Heart left ventricle (tissue), 16 donors: ENCODE results near the gene CD83. TPM values are rescaled to one million over a fixed set of nuclear protein-coding genes. Genes with fewer than 3 reads are reported as not detected.

Source experiments
- ATAC-seq, 4 donors: fragments of 200-7000 bp; cut with Tn5 transposase; one replicate each; pipeline ENCODE4 v1.9.1; 2020 to 2022; ENCODE audit warnings: moderate library complexity in 4 of 4, mild to moderate bottlenecking in 3 of 4, moderate number of reproducible peaks in 1 of 4
- DNase-seq, 5 donors: peaks; one replicate each; pipeline ENCODE4 v3.0.0-alpha.2; 2020
- H3K27ac ChIP-seq, 12 donors: fragments of 200-600 bp; sonication (generic) in 4 of 12; one replicate each; pipeline versions ENCODE4 v1.5.0 to v1.8.0; 2016 to 2022; ENCODE audit warnings: mild to moderate bottlenecking in 2 of 12
- H3K27me3 ChIP-seq, 9 donors: fragments of 200-600 bp; sonication (generic) in 2 of 9; one replicate each; pipeline versions ENCODE4 v1.5.1 to v1.8.0; 2016 to 2022; ENCODE audit warnings: mild to moderate bottlenecking in 3 of 9
- H3K36me3 ChIP-seq, 9 donors: fragments of 200-600 bp; sonication (generic) in 2 of 9; one replicate each; pipeline versions ENCODE4 v1.5.0 to v1.8.0; 2018 to 2022; ENCODE audit warnings: mild to moderate bottlenecking in 2 of 9
- H3K4me1 ChIP-seq, 12 donors: fragments of 200-600 bp; sonication (generic) in 4 of 12; one replicate each; pipeline versions ENCODE4 v1.5.0 to v1.8.0; 2016 to 2022; ENCODE audit warnings: mild to moderate bottlenecking in 3 of 12
- H3K4me3 ChIP-seq, 12 donors: fragments of 200-600 bp; sonication (generic) in 4 of 12; one replicate each; pipeline versions ENCODE4 v1.5.0 to v1.8.0; 2017 to 2022; ENCODE audit warnings: mild to moderate bottlenecking in 9 of 12, moderate library complexity in 4 of 12
- H3K9me3 ChIP-seq, 12 donors: fragments of 200-600 bp; sonication (generic) in 4 of 12; one replicate each; pipeline versions ENCODE4 v1.5.0 to v1.8.0; 2016 to 2022; ENCODE audit warnings: mild to moderate bottlenecking in 1 of 12
- CTCF ChIP-seq, 12 donors: fragments of 200-600 bp; sonication (generic) in 4 of 12; IDR thresholded peaks; one replicate each; pipeline versions ENCODE4 v1.5.0 to v1.8.0; 2018 to 2022; ENCODE audit warnings: antibody characterized with exemption in 12 of 12, mild to moderate bottlenecking in 5 of 12
- POLR2A ChIP-seq, 2 donors: fragments of 450-650 bp; IDR thresholded peaks; one replicate each; pipeline ENCODE4 v1.6.1; 2017; ENCODE audit warnings: antibody characterized with exemption in 2 of 2, mild to moderate bottlenecking in 2 of 2, moderate library complexity in 2 of 2
- WGBS, 4 donors: extraction: QIAGEN DNeasy Blood & Tissue Kit in 2 of 4; methylation state at CpG; one replicate each; pipeline versions ENCODE4 v1.1.5 to v1.1.7; 2013 to 2018; 5-methylcytosine and 5-hydroxymethylcytosine counted together
- intact Hi-C, 10 donors: fragments of 100-400 bp; cut with DNase I; formaldehyde crosslinking; loops; one replicate each; pipeline versions ENCODE4 v1.11.1 to v1.14.2; 2022
- polyA plus RNA-seq, 2 donors: library from polyadenylated mRNA; stranded (reverse); fragments of 200-250 nt; gene quantifications; one replicate each; pipeline ENCODE4 v1.2.3, GENCODE V29; 2013
- total RNA-seq, 9 donors: library from RNA; depleted of rRNA in 2 of 9; stranded (reverse); fragments of >200 nt in 2 of 9; fragmentation: NEBNext Ultra II Directional in 3 of 9; extraction: Animal tissue kit (Norgen Biotek cat#: 25700) in 3 of 9; gene quantifications; one replicate each; pipeline versions ENCODE4 v1.1.0 to v1.2.4, GENCODE V29; 2016 to 2023
- donor health status: ischemic (EF 13 %, LVEDD 7.1; RV severe dilation, severe dysfunction).
- donor health status: healthy with polysubstance abuse.
- donor health status: DM: no; HTN: yes; CAD: no.
- donor health status: DM: no; HTN: no; CAD: no.
- donor health status: ischemic (EF 25% LVEDD 6.9; RV normal size, moderate dysfunction).
- donor health status: ischemic (EF 25% LVEDD 5.7; RV mildly dilated, moderate dysfunction).
- donor health status: healthy.
- donor health status: DM: yes; HTN: yes; CAD: no.
- donor health status: ischemic (EF 35%, LVEDD 5.7; RV mildly dilated, moderate dysfunction).
- donor health status: nonischemic (EF 11% LVEDD 7.7; RV severe dilation, severe dysfunction).
- donor health status: DM: yes; HTN: yes; CAD: no.
- donor health status: PGD.
- donor health status: ischemic (EF 29% LVEDD 5.4; RV normal size, mild dysfunction).
- donor health status: nonischemic (EF 23%, LVEDD 6.1; RV moderate dilation, normal function).

Gene CD83
- total and polyA plus RNA-seq, 11 donors, result 0.38 to 10.3 (median 1.9) TPM

- no peak overlapping the region for H3K4me3 ChIP-seq
- ATAC-seq, result no peak
Measured at GRCh38 chr6:14166839-14167238, 49.3 kb downstream of the CD83 start.

GRCh38 chr6:14170128-14170527, 52.6 kb downstream of the CD83 start:
- no peaks in the 10 kb centered on the region for H3K27me3 ChIP-seq
- TF ChIP-seq POLR2A (IDR thresholded peaks at IDR 0.05), result no peak
- no peak for TF ChIP-seq CTCF (IDR thresholded peaks at IDR 0.05)
- no peaks in the 10 kb centered on the region for H3K4me1 ChIP-seq
- ATAC-seq (no peak), DNase-seq (no peak)
- intact Hi-C loops, result no loop called here
- H3K4me3 ChIP-seq, result no peak overlapping the region
- no peaks in the 10 kb centered on the region for H3K36me3 ChIP-seq
- H3K9me3 ChIP-seq, result peaks cover 0 to 41% (median 19%) of the 10 kb centered on the region in 12 donors
- 80 to 85% (median 84%) methylated on average over 3 of the region's 3 CpGs for WGBS, 4 donors
- H3K27ac ChIP-seq, result no peak overlapping the region

More at GRCh38 chr6:14166839-14167238, 49.3 kb downstream of the CD83 start:
- peaks cover 0 to 32% (median 19%) of the 10 kb centered on the region in 12 donors for H3K9me3 ChIP-seq
- H3K27me3 ChIP-seq, result no peaks in the 10 kb centered on the region
- TF ChIP-seq CTCF (IDR thresholded peaks at IDR 0.05) (no peak), POLR2A (IDR thresholded peaks at IDR 0.05) (no peak)
- H3K4me1 ChIP-seq, result no peaks in the 10 kb centered on the region
- no peaks in the 10 kb centered on the region for H3K36me3 ChIP-seq
- H3K27ac ChIP-seq, result no peak overlapping the region
- intact Hi-C loops, result no loop called here
- DNase-seq, result no peak
- WGBS, 4 donors, result 70 to 81% (median 71%) methylated on average over 4 of the region's 4 CpGs

GRCh38 chr6:14172562-14172961, 55.0 kb downstream of the CD83 start:
- Histone ChIP-seq H3K9me3 (peaks cover 0 to 41% (median 19%) of the 10 kb centered on the region in 12 donors), H3K4me3 (no peak overlapping the region), H3K36me3 (no peaks in the 10 kb centered on the region), H3K4me1 (no peaks in the 10 kb centered on the region), H3K27ac (no peak overlapping the region), H3K27me3 (no peaks in the 10 kb centered on the region)
- no peak for ATAC-seq
- no peak for TF ChIP-seq CTCF (IDR thresholded peaks at IDR 0.05)
- no peak for TF ChIP-seq POLR2A (IDR thresholded peaks at IDR 0.05)
- WGBS, 4 donors, result 78 to 93% (median 91%) methylated on average over 1 of the region's 1 CpG
- intact Hi-C loops, result no loop called here
- DNase-seq, result no peak

GRCh38 chr6:14174226-14174625, 56.7 kb downstream of the CD83 start:
- Histone ChIP-seq H3K27me3 (no peaks in the 10 kb centered on the region), H3K4me3 (no peak overlapping the region), H3K9me3 (peaks cover 0 to 35% (median 17%) of the 10 kb centered on the region in 12 donors), H3K36me3 (no peaks in the 10 kb centered on the region), H3K27ac (no peak overlapping the region), H3K4me1 (no peaks in the 10 kb centered on the region)
- ATAC-seq (no peak), DNase-seq (no peak)
- no peak for TF ChIP-seq POLR2A (IDR thresholded peaks at IDR 0.05)
- TF ChIP-seq CTCF (IDR thresholded peaks at IDR 0.05), result no peak
- intact Hi-C loops, result no loop called here
- 65 to 79% (median 75%) methylated on average over 3 of the region's 3 CpGs for WGBS, 4 donors
